Measurements from ENCODE around the gene COP1. TPM values are rescaled to one million over a fixed set of nuclear protein-coding genes. Genes with fewer than 3 reads are reported as not detected.

COP1 gene
- total RNA-seq, 4 donors from 2014 or later: 84.6 to 125 (median 106) TPM

DNA sequence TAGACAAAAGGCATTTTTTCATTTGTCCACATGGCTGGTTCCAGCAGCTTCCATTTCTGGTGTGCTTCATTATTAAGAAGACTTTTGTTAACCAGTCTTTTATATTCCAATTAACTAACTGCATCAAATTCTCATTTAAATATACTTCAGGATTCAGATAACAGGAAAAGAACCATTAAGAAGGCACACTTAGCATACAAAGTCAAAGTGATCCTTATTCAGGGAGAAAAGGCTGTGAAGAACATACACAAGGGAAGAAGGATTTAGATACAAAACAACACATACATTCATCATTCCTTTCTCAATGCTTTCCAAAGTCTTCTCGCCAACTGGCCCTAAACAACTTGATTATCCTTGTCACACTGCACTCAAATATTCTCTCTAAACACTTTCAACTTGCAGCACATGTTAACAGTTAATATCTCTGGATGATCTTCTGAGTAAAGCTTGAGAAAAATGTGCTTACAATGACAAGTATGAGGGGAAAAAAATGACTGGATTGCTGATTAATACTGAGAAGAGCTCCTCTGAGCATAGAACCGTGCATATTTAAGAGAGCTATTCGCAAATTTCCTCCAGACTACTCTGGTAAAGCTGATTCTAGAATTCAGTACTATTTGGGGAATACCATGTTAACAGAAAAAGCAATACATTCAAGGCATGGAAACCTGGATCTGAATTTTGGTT, 238.5 kb downstream of the COP1 start:
- H3K27ac ChIP-seq: no peak overlapping the region
- H3K27me3 ChIP-seq: no peaks in the 10 kb centered on the region
- no peak for TF ChIP-seq POLR2A (IDR thresholded peaks at IDR 0.05)
- H3K4me1 ChIP-seq: no peaks in the 10 kb centered on the region
- no peaks in the 10 kb centered on the region for H3K9me3 ChIP-seq
- no peak overlapping the region for H3K4me3 ChIP-seq
- H3K36me3 ChIP-seq: peaks cover 0 to 14% (median 0%) of the 10 kb centered on the region in 3 donors
- no peak for DNase-seq

DNA sequence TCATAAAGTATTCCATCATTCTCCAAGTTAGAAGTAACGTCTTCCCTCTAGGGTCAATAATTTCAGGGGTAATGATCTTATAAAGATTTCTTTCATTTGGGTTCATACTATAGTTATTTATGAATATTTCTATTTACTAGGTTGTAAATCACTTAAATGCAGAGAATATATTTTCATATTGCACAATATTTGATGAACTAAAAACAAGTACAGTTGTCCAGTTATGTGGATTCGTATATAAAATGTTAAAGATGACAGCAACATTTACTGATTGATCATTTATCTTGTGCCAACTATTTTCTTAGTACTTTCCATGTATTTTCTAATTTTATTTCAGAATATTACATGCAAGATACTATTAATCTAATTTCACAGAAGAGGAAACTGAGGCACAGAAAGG, 243.3 kb downstream of the COP1 start:
- H3K27ac ChIP-seq: no peak overlapping the region
- H3K36me3 ChIP-seq: no peaks in the 10 kb centered on the region
- H3K27me3 ChIP-seq: no peaks in the 10 kb centered on the region
- H3K4me1 ChIP-seq: no peaks in the 10 kb centered on the region
- TF ChIP-seq POLR2A (IDR thresholded peaks at IDR 0.05): no peak
- TF ChIP-seq, protein P1, sequence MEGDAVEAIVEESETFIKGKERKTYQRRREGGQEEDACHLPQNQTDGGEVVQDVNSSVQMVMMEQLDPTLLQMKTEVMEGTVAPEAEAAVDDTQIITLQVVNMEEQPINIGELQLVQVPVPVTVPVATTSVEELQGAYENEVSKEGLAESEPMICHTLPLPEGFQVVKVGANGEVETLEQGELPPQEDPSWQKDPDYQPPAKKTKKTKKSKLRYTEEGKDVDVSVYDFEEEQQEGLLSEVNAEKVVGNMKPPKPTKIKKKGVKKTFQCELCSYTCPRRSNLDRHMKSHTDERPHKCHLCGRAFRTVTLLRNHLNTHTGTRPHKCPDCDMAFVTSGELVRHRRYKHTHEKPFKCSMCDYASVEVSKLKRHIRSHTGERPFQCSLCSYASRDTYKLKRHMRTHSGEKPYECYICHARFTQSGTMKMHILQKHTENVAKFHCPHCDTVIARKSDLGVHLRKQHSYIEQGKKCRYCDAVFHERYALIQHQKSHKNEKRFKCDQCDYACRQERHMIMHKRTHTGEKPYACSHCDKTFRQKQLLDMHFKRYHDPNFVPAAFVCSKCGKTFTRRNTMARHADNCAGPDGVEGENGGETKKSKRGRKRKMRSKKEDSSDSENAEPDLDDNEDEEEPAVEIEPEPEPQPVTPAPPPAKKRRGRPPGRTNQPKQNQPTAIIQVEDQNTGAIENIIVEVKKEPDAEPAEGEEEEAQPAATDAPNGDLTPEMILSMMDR (IDR thresholded peaks at IDR 0.05): no peak
- no peaks in the 10 kb centered on the region for H3K9me3 ChIP-seq
- H3K4me3 ChIP-seq: no peak overlapping the region
- DNase-seq: no peak

DNA sequence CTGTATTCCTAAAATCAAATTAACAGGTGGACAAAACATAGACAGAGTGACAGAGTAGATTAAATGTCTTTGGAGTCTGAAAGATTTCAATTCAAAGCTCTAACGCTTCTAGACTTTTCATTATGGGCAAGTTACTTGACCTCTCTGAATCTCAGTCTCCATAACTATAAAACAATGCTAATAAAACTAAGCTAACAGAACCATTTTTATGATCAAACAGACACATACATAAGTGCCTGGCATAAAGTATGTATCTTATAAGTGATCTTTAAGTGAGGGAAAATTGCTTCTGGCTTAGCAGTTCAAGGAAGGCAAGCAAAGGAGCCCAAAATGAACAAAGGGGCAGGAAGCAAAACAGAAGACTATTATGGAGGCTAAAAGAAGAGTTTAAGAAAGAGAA, 246.9 kb downstream of the COP1 start:
- TF ChIP-seq POLR2A (IDR thresholded peaks at IDR 0.05): no peak
- TF ChIP-seq, protein P1 (IDR thresholded peaks at IDR 0.05): no peak
- peaks cover 0 to 1% (median 0%) of the 10 kb centered on the region in 3 donors for H3K36me3 ChIP-seq
- H3K4me1 ChIP-seq: no peaks in the 10 kb centered on the region
- no peak overlapping the region for H3K4me3 ChIP-seq
- no peak for DNase-seq
- no peak overlapping the region for H3K27ac ChIP-seq
- no peaks in the 10 kb centered on the region for H3K27me3 ChIP-seq
- no peaks in the 10 kb centered on the region for H3K9me3 ChIP-seq

DNA sequence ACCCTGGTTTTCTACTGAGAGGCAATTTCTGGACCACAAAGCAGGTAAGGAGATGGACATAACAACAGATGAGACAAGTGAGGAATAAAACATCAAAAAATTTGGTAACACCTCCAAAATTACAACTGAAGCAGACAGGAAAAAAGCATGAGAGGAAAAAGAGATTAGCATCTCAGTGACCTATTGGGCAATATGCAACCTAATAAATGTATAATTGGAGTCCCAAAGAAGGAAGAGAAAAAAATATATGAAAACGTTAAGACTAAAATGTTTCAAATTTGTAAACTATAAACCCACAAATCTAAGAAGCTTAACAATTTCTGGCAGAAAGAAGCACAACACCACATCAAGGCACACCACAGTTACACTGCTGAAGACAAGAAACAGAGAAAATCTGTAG, 255.5 kb downstream of the COP1 start:
- Histone ChIP-seq H3K27ac (no peak overlapping the region), H3K36me3 (peaks cover 0 to 16% (median 0%) of the 10 kb centered on the region in 3 donors), H3K4me1 (no peaks in the 10 kb centered on the region), H3K27me3 (no peaks in the 10 kb centered on the region), H3K9me3 (no peaks in the 10 kb centered on the region), H3K4me3 (no peak overlapping the region)
- no peak for DNase-seq
- TF ChIP-seq, protein P1 (IDR thresholded peaks at IDR 0.05): no peak
- TF ChIP-seq POLR2A (IDR thresholded peaks at IDR 0.05): no peak

DNA sequence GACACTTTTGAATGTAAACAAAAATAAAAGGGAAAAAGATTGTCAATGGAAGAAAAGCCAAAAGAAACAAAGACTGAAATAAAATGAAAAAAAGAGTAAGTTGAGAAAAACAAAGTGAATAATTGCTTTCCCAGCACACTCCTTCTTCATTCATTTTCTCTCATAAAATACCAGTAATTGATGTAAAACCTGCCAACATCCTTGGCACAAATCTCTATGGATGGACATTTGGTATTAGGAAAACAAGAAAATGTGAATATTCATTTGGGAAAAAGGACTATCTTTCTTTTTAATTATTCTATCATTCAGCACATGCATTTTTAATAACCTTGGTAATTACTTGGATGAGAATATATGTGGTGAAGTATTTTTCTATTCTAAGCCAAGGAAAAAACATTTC, 259.3 kb downstream of the COP1 start:
- Histone ChIP-seq H3K36me3 (peaks cover 0 to 25% (median 0%) of the 10 kb centered on the region in 3 donors), H3K9me3 (no peaks in the 10 kb centered on the region), H3K4me3 (no peak overlapping the region), H3K27me3 (no peaks in the 10 kb centered on the region), H3K27ac (no peak overlapping the region), H3K4me1 (no peaks in the 10 kb centered on the region)
- no peak for DNase-seq
- TF ChIP-seq, protein P1 (IDR thresholded peaks at IDR 0.05): no peak
- no peak for TF ChIP-seq POLR2A (IDR thresholded peaks at IDR 0.05)

DNA sequence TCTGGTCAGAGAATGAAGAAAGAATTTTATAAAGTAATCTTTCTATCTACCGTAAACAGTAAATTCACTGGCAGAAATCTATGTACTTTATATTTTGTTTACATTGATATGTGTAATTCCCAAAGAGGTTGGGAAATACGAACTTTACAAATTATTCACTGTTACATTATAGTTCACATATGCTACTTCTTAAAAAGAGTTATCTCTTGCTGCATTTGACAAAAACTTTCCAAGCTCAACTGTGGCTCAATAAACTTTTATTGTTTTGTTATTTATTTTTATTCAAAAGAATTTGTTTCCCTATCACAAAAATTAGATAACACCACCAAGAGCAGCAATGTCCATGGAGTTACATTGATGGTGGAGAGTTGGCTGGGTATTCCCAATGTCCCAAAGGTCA, 262.5 kb downstream of the COP1 start:
- no peak for DNase-seq
- no peaks in the 10 kb centered on the region for H3K27me3 ChIP-seq
- H3K4me1 ChIP-seq: no peaks in the 10 kb centered on the region
- no peak overlapping the region for H3K27ac ChIP-seq
- H3K4me3 ChIP-seq: no peak overlapping the region
- TF ChIP-seq, protein P1 (IDR thresholded peaks at IDR 0.05): no peak
- no peak for TF ChIP-seq POLR2A (IDR thresholded peaks at IDR 0.05)
- H3K9me3 ChIP-seq: no peaks in the 10 kb centered on the region
- H3K36me3 ChIP-seq: peaks cover 0 to 47% (median 0%) of the 10 kb centered on the region in 3 donors
